ENCODE results near the gene PLXNB2. TPM values are rescaled to one million over a fixed set of nuclear protein-coding genes. Genes with fewer than 3 reads are reported as not detected.

PLXNB2 gene
- total RNA-seq, 1 donor from 2014 or later: 346 TPM

DNA sequence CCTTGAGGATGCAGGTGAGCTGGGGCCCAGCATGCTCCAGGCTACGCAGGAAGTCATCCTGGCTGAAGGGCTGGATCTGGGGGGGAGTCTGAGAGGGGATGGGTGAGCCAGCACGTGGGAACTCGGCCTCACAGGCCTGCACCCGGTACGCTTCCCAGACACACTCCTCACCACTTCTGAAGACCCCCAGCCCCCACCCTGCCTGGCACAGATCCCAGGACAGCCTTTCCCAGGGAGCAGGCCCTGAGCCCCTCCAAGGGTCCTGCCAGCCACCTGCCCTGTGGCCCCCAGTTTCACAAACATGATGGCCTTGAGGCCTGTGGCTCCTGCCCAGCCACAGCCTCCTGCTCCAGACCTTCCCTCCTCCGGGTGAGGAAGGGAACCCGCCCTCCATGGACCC lies 5.6 kb upstream of the PLXNB2 start:
- TF ChIP-seq, protein P1, sequence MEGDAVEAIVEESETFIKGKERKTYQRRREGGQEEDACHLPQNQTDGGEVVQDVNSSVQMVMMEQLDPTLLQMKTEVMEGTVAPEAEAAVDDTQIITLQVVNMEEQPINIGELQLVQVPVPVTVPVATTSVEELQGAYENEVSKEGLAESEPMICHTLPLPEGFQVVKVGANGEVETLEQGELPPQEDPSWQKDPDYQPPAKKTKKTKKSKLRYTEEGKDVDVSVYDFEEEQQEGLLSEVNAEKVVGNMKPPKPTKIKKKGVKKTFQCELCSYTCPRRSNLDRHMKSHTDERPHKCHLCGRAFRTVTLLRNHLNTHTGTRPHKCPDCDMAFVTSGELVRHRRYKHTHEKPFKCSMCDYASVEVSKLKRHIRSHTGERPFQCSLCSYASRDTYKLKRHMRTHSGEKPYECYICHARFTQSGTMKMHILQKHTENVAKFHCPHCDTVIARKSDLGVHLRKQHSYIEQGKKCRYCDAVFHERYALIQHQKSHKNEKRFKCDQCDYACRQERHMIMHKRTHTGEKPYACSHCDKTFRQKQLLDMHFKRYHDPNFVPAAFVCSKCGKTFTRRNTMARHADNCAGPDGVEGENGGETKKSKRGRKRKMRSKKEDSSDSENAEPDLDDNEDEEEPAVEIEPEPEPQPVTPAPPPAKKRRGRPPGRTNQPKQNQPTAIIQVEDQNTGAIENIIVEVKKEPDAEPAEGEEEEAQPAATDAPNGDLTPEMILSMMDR (IDR thresholded peaks at IDR 0.05): no peak
- Mint-ChIP-seq H3K27me3 (ENCODE audit: low read depth) (no peaks in the 10 kb centered on the region), H3K9me3 (ENCODE audit: low read depth) (no peaks in the 10 kb centered on the region), H3K36me3 (ENCODE audit: low read depth) (no peaks in the 10 kb centered on the region), H3K4me3 (ENCODE audit: unreplicated experiment) (no peak overlapping the region), H3K27ac (ENCODE audit: unreplicated experiment) (no peak overlapping the region), H3K4me1 (ENCODE audit: low read depth) (peaks cover 16% of the 10 kb centered on the region)
- no peak for DNase-seq (ENCODE audit: low spot score)

DNA sequence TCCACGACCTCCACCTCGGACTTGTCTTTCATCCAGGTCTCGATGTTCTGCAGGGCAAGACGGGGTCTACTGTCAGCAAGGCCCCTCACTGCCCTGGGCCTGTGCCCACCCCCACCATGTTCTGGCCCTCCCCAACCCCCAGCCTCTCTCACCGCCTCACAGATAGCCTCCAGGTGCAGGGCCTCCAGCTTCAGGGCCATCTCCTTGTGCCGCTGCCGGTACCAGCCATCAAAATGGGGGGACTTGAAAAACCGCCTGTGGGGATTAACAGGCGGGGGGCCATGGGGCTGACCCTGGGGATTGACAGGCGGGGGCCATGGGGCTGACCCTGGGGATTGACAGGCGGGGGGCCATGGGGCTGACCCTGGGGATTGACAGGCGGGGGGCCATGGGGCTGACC lies 4.9 kb upstream of the PLXNB2 start:
- H3K9me3 Mint-ChIP-seq (ENCODE audit: low read depth): no peaks in the 10 kb centered on the region
- H3K27me3 Mint-ChIP-seq (ENCODE audit: low read depth): no peaks in the 10 kb centered on the region
- no peaks in the 10 kb centered on the region for H3K36me3 Mint-ChIP-seq (ENCODE audit: low read depth)
- peaks cover 16% of the 10 kb centered on the region for H3K4me1 Mint-ChIP-seq (ENCODE audit: low read depth)
- no peak overlapping the region for H3K27ac Mint-ChIP-seq (ENCODE audit: unreplicated experiment)
- no peak for DNase-seq (ENCODE audit: low spot score)
- TF ChIP-seq, protein P1 (IDR thresholded peaks at IDR 0.05): no peak
- H3K4me3 Mint-ChIP-seq (ENCODE audit: unreplicated experiment): no peak overlapping the region

DNA sequence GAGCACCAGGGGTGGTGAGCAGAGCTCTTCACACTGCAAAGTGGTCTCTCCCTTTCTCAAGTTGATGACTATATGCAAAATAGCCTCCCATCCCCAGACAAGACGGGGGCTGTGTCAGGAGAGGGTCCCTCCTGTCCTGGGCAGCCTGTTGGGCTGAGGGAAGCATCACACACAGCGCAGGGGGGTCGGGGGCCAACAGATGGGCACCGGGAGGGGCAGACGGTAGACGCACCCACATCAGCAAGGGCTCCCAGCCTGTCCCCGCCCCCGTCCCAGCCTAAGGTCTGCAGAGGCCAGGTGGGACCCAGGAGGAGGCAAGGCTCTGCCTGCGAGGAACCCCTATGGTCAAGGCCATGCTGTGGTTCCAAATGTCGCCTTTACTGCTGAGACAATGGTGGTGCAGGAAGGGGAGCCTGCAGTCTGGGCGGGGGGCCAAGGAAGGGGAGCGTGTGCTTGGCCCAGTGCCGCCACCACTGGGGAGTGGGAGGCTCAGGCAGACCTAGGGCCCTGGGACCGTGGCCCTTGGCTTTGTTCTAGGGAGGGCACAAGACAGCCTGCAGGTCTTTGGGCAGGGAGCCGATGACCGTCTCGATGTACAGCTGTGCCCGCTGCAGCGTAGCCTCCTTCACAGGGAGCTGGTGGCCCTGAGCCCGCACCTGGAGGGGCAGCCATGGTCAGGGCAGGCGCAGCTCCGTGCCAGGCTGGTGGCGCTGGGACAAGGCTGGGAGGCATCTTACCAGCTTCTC lies 4.3 kb upstream of the PLXNB2 start:
- Mint-ChIP-seq H3K27ac (ENCODE audit: unreplicated experiment) (no peak overlapping the region), H3K36me3 (ENCODE audit: low read depth) (no peaks in the 10 kb centered on the region)

DNA sequence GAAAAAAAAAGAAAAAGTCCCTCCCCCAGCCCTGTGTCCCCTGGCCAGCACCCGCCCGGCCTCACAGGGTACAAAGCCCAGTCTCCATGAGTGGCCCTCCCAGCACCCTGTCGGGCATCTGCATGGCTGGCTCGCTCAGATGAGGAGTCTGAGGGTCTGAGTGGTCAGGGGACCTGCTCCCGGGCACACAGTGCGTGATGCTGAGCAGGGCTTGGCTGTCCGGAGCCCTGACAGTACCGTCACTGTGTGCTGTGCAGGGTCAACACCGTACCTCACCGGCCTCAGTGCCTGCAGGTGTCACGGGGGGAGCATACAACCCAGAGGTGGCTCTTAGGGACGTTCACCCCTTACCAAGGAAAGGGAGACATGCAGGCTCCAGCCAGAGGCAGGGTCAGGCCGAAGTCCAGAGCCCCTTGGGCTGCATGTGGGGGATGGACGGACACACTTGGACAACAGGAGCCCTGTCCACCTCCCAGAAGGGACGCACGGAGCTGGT lies 3.6 kb upstream of the PLXNB2 start:
- H3K9me3 Mint-ChIP-seq (ENCODE audit: low read depth): no peaks in the 10 kb centered on the region
- H3K27ac Mint-ChIP-seq (ENCODE audit: unreplicated experiment): no peak overlapping the region
- TF ChIP-seq, protein P1 (IDR thresholded peaks at IDR 0.05): no peak

More for the DNA sequence above, 4.3 kb upstream of the PLXNB2 start:
- H3K4me3 Mint-ChIP-seq (ENCODE audit: unreplicated experiment): no peak overlapping the region
- H3K9me3 Mint-ChIP-seq (ENCODE audit: low read depth): no peaks in the 10 kb centered on the region
- H3K4me1 Mint-ChIP-seq (ENCODE audit: low read depth): peaks cover 16% of the 10 kb centered on the region
- TF ChIP-seq, protein P1 (IDR thresholded peaks at IDR 0.05): no peak
- DNase-seq (ENCODE audit: low spot score): no peak
- no peaks in the 10 kb centered on the region for H3K27me3 Mint-ChIP-seq (ENCODE audit: low read depth)

DNA sequence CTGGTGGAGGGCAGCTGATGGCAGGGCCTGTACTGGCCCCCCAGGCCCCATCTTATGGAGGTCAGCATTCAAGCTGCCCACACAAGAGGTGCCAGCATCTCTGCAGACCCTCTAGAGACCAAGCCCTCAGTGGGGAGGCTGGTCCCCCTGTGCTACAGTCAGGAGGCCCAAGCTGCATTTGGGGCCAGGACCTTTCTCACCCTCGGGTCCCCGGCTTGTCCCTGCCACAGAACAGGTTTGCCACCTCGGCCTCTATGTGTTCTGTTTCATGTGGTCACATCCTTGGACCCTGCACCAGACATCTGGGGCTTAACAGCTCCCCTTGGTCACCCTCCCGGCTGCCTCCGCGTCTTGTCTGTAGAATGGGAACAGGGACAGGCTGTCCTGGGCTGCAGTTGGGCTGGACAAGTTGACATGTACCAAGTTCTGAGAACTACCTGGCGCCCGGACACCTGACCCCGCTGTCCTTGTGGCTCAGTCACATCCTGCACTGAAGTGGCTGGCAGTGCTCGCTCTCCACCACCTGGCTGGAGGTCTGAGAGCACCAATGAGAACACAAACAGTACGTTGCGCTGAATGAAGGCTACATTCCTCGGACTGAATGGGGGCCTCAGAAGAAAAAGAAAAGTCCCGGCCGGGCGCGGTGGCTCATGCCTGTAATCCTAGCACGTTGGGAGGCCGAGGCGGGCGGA lies 2.7 kb upstream of the PLXNB2 start:
- Mint-ChIP-seq H3K4me1 (ENCODE audit: low read depth) (peaks cover 24% of the 10 kb centered on the region), H3K9me3 (ENCODE audit: low read depth) (no peaks in the 10 kb centered on the region), H3K27ac (ENCODE audit: unreplicated experiment) (no peak overlapping the region), H3K27me3 (ENCODE audit: low read depth) (no peaks in the 10 kb centered on the region), H3K36me3 (ENCODE audit: low read depth) (no peaks in the 10 kb centered on the region), H3K4me3 (ENCODE audit: unreplicated experiment) (no peak overlapping the region)
- no peak for DNase-seq (ENCODE audit: low spot score)
- TF ChIP-seq, protein P1 (IDR thresholded peaks at IDR 0.05): no peak

More for the DNA sequence above, 3.6 kb upstream of the PLXNB2 start:
- H3K4me1 Mint-ChIP-seq (ENCODE audit: low read depth): peaks cover 17% of the 10 kb centered on the region
- H3K36me3 Mint-ChIP-seq (ENCODE audit: low read depth): no peaks in the 10 kb centered on the region
- no peak overlapping the region for H3K4me3 Mint-ChIP-seq (ENCODE audit: unreplicated experiment)
- DNase-seq (ENCODE audit: low spot score): no peak
- no peaks in the 10 kb centered on the region for H3K27me3 Mint-ChIP-seq (ENCODE audit: low read depth)

Data from chondrocyte (in vitro differentiated cells).